Left hindlimb (tissue), 1 donor: ENCODE results near the gene ACSF3.

Source experiments
- DNase-seq: peaks from one replicate; pipeline ENCODE4 v3.0.0-alpha.2; 2018

Gene ACSF3

GRCh38 chr16:89114159-89114981 lies 20.7 kb downstream of the ACSF3 start:
- no peak for DNase-seq

DNA sequence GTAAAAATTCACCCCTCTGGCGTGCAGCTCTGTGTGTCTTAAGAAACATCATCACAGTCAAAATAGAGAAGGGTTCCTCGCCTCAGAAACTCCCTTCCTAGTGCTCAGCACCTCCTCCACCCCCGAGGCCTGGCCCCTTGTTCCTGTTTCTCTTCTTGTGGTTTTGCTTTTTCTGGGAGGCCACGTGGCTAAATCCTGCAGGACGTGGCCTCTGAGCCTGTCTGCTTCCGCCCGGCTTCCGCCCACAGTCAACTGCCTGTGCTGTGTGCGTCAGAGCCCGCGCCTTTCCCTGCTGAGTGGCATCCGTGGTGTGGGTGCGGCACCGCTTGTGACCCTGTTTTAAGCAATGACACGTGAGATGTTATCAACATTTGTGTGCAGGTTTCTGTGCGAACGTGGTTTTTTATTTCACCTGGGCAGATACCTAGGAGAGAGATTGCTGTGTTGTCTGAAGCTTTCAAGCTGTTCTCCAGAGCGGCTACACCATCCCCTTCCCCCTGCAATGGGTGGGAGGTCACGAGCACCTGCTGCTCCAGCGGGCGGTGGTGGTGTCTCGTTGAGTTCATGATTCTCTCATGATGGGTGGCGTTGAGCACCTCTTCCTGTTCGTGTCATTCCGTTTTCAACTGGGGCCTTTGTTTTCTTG lies 21.7 kb downstream of the ACSF3 start:
- peak; percentile 55 for DNase-seq

- DNase-seq, result no peak
These were observed 22.9 kb downstream of the ACSF3 start for GRCh38 chr16:89116341-89117226.

DNA sequence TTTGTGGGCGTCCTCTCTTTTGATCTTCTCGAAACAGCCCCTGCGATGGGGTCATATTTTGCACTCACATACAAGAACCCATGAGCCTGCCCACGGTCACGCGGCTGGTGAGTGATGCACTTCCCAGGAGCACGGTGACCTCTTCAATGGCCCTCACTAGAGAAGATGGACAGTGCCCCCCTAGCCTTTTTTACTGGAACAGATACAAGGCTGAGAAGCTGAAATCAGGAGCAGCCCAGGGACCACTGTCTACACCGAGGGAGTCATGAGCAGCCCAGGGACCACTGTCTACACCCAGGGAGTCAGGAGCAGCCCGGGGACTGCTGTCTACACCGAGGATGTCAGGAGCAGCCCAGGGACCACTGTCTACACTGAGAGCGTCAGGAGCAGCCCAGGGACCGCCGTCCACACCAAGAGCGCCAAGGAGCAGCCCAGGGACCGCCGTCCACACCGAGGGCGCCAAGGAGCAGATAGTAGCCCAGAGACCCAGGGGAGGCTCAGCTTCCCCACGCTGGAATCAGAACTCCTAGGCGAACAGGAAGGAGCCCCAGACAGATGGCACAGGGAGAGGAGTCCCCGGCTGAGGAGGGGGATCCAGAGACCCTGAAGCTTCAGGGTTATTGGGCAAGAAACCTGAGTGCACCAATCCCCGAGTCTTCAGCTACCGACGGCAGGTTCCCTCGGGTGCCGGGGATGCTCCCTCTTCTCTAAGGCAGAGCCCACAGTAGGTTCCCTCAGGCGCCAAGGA lies 23.7 kb downstream of the ACSF3 start:
- no peak for DNase-seq

DNA sequence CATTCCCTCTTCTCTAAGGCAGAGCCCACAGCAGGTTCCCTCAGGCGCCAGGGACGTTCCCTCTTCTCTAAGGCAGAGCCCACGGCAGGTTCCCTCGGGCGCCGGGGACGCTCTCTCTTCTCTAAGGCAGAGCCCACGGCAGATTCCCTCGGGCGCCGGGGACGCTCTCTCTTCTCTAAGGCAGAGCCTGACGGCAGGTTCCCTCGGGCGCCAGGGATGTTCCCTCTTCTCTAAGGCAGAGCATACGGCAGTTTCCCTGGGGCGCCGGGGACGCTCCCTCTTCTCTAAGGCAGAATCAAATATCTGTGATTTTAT lies 24.3 kb downstream of the ACSF3 start:
- no peak for DNase-seq

- peak; percentile 53 for DNase-seq
These were observed 24.9 kb downstream of the ACSF3 start for GRCh38 chr16:89118361-89119165.

DNA sequence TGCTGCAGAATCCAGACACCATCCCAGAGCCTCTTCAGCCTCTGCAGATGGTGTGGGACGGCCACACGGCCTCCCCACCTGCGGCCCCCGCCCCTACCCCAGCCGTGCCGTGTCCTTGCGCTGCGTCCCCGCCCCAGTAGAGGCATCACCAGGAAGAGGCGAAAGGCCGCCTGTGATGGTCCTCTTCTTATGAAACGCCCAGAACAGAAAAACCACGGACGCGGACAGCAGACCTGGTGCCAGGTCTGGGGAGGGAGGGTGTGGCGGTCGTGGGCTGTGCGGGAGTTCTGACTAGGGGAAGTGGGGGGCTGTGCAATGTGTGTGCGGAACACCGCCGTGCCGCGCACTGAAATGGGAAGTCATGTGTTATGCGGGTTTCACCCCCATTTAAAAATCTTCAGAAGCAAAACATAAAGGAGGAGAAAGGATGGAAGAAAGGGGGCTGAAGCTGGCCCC lies 25.5 kb downstream of the ACSF3 start:
- no peak for DNase-seq

GRCh38 chr16:89119661-89120141 lies 26.0 kb downstream of the ACSF3 start:
- no peak for DNase-seq

- no peak for DNase-seq
These were observed 26.6 kb downstream of the ACSF3 start for GRCh38 chr16:89120281-89120680.

DNA sequence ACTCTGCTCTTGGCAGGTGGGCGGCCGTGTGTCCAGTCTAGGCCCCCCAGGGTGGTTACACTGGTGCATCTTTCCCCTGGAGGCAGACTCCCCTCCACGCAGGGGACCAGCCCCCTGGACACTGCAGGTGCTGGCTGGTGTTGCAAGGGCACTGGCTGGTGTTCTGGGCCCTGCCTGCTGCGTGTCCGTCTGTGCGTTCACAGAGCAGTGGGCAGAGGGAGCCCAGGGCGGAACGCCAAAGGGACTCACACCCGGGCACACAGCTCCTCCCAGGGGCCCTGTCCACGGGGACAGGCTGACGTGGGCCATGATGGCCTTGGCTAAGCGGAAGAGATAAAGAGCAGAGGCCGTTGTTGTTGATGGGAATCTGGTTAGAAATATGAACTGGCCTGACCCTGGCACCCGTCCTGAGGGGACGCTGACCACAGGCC lies 27.3 kb downstream of the ACSF3 start:
- no peak for DNase-seq

DNA sequence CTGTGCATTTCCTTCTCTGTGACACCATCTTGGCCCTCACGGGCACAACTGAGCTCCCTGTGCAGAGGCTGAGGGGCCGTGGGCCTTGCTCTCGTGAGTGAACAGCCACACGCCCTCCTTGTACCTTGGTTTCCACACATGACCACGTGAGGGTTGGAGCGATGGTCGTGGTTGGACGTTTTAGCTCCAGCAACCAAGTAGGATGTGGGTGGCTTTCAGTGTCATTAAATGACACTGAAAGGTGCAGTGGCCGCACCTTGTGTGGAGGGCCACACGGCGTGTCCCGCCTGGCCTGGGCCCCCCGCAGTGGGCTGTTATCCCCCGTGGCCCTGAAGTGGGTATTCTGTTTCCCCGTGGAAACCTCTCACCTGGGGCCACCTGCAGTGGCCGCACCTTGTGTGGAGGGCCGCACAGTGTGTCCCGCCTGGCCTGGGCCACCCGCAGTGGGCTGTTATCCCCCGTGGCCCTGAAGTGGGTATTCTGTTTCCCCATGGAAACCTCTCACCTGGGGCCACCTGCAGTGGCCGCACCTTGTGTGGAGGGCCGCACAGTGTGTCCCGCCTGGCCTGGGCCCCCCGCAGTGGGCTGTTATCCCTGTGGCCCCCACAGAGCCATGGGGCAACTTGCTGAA lies 28.2 kb downstream of the ACSF3 start:
- no peak for DNase-seq

GRCh38 chr16:89122322-89122851 lies 28.7 kb downstream of the ACSF3 start:
- peak; percentile 19 for DNase-seq

DNA sequence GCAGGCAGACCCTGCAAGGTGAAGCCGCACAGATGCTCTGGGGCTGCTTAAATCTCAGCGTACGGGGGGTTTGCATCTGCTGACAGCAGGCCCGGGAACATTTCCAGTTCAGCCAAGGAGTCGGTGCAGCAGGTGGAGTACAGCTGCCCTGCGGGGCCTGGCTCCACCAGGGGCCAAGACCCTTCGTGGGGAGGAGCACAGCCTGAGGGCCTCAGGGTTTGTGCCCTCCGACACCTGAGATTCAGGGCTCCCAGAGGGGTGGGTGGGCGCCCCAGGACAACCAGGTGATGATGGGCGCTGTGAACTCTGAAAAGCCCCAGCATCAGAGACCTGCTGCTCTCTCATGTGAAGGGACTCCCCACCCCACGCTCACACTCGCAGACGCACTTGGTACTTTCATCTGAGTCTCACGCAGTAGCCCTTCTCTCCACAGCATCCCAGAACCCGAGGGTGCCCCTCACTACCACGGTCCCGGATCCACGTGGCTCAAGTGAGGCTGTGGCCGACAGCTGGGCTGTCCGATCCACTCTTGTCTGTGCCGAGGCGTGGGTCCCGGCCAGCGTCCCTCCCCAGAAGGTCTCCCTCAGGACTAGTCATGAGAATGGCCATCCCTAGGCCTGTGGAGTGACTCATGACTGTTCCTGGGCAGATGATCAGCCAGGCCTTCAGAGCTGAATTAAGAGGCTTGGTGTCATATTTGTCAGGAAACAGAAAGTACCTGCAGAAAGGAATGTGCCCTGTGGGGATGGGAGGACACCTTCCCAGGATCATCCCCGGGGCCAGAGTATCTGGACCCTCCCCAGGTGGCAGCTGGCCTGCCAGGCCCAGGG lies 29.6 kb downstream of the ACSF3 start:
- DNase-seq, result peak; percentile 18

DNA sequence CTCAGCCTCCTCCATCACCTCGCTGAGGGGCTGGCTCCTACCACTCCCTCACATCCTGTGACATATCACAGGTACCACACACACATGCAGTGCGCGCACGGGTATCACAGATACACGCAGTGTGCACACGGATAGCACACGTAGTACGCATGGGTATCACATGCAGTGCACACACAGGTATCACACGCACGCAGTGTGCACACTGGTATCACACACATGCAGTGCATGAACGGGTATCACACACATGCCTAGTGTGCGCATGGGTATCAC lies 30.1 kb downstream of the ACSF3 start:
- peak; percentile 17 for DNase-seq

- DNase-seq, result no peak
These were observed 35.7 kb downstream of the ACSF3 start for GRCh38 chr16:89129378-89129777.

GRCh38 chr16:89130448-89130847 lies 36.8 kb downstream of the ACSF3 start:
- no peak for DNase-seq

- no peak for DNase-seq
These were observed 38.1 kb downstream of the ACSF3 start for GRCh38 chr16:89131783-89132182.

DNA sequence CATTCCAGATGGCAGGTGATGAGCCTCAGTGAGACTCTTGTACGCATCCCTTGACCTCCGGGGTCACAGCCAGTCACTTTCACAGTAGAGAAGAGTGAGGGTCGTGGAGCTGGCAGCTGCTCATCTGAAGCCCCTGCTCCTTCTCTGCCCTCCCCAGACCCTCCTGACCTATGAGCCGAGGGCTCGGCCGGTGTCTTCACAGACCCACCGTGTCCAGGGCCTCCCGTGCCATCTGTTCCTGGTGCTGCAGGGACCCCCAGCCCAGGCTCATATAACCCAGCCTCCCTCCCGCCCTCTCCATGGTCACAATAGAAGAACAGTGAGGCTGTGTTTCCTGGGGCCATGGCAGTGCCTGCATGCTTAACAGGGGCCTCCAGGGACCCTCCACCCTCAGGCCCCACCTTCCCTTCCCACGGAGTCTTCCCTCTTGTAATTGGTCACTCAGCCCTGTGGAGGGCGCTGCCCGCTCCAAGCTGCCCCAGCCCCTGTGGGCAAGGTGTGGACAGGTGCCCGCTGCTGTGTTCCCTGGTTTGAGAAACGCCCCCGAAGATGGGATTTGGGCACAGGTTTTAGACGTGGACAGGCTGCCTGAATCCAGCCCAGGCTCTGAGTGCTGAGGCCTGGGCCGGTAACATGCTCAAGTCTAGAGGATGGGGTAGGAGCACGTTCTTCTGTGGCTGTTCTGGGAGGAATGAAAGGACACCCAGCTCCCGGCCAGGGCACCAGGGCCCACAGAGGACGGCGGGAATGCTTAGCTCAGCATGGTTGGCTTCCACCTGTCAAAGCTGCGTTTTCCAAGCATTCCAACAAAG lies 38.7 kb downstream of the ACSF3 start:
- DNase-seq, result peak; percentile 27

- DNase-seq, result peak; percentile 22
These were observed 39.9 kb downstream of the ACSF3 start for GRCh38 chr16:89133457-89134127.
